SH-SY5Y (cell line): ENCODE measurements around the gene VEGFB.

Experiments used
- GATA2 ChIP-seq: IDR thresholded peaks from 2 replicates; pipeline ENCODE4 v1.6.1; 2011; ENCODE audit warnings: mild to moderate bottlenecking, low read depth, low read length
- GATA3 ChIP-seq: IDR thresholded peaks from 2 replicates; pipeline ENCODE4 v1.6.1; 2011; ENCODE audit warnings: low read depth, mild to moderate bottlenecking, low read length, moderate library complexity

GRCh38 chr11:64251016-64251752 lies 16.8 kb downstream of the VEGFB start, which contains the start of gene PLCB3:
- TF ChIP-seq GATA2 (no peak), GATA3 (no peak)
